Measurements from ENCODE around the gene TAX1BP1.

The TAX1BP1 gene

DNA sequence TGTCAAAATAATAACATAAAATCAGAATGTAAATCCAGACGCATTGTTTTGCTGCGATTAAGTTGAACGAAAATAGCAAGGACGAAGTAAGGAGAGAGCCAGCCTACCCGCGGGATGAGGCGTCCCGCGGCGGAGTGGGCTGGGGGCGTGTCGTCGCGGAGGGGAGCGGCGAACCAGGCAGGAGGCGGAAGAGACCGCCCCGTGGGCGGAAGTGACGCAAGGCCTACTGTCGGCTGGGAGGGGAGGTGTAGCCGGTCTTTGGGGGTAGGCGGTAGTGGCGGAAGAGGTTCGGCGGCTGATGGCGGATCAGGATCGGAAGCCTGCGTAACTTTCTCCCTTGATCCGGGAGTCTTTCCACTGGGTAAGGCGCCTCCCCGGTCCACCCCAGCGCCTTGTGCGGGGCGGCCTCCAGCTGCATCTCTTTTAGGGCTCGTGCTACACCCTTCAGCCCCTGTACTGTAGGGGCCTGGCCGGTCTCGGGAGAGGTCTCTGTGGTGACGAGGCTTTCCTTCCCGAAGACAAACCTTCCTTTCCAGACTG, at the start of gene TAX1BP1:
Gene TAX1BP1, plus strand, starts transcription at position 254 of the 540 bp plus-strand sequence. CDS start 8,363 bp downstream, outside the sequence.
- TF ChIP-seq, protein P1, sequence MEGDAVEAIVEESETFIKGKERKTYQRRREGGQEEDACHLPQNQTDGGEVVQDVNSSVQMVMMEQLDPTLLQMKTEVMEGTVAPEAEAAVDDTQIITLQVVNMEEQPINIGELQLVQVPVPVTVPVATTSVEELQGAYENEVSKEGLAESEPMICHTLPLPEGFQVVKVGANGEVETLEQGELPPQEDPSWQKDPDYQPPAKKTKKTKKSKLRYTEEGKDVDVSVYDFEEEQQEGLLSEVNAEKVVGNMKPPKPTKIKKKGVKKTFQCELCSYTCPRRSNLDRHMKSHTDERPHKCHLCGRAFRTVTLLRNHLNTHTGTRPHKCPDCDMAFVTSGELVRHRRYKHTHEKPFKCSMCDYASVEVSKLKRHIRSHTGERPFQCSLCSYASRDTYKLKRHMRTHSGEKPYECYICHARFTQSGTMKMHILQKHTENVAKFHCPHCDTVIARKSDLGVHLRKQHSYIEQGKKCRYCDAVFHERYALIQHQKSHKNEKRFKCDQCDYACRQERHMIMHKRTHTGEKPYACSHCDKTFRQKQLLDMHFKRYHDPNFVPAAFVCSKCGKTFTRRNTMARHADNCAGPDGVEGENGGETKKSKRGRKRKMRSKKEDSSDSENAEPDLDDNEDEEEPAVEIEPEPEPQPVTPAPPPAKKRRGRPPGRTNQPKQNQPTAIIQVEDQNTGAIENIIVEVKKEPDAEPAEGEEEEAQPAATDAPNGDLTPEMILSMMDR (IDR thresholded peaks at IDR 0.05) = no peak

DNA sequence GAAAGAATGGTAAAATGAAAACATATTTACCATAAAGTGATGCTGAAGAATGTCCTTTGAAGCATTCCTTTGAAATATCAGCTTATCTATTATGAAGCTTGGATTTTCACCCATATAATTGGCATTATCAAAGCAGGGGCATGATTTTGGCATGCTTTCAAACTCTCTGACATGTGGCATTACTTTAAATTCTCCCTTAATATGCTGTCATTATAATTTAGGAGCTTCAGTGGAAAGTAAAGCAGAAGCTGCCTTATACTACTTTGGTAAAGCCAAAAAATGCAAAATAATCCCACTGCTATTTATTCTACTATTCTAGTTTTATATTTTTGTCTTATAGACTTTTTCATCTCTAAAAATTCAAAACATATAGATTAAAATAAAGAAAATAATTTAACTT, 49.3 kb upstream of the TAX1BP1 start:
- TF ChIP-seq, protein P1 (IDR thresholded peaks at IDR 0.05) = no peak

DNA sequence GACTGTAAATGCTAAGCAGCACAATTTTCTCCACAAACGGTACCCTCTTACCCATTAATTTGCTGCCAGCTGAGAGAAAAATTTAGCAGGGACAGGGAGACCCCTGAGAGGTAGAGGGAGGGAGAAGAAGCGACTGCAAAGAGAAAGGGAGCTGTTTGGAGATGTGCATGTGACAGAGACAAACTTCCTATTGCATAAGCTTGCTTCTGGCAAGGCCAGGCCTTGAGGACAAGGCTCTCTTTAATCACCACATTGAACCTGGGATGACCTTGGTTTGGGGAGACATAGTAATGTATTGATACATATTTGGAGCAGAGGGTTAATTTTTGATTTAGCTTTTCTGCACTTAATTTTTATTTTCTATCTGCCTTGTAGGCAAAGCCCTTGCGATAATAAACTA, 46.2 kb upstream of the TAX1BP1 start:
- TF ChIP-seq, protein P1 (IDR thresholded peaks at IDR 0.05) = no peak

DNA sequence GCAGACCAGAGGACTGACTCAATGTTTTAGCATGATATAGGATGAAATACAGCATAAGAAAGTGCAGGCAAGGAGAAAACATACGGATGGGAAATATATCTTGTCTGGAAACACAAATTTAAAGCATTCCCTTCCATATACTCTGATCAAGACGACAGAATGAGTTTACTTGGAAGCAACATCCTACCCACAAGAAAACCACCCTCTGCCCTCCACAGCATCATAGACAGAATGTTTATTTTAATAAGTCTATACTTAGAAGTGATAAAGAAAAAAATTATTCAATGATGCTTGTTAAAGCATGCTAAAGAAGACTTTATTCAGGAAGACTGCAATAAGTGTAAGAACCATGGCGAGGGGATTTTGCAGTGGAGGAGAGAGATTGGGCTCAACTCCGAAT, 44.9 kb upstream of the TAX1BP1 start:
- TF ChIP-seq, protein P1 (IDR thresholded peaks at IDR 0.05) = no peak

DNA sequence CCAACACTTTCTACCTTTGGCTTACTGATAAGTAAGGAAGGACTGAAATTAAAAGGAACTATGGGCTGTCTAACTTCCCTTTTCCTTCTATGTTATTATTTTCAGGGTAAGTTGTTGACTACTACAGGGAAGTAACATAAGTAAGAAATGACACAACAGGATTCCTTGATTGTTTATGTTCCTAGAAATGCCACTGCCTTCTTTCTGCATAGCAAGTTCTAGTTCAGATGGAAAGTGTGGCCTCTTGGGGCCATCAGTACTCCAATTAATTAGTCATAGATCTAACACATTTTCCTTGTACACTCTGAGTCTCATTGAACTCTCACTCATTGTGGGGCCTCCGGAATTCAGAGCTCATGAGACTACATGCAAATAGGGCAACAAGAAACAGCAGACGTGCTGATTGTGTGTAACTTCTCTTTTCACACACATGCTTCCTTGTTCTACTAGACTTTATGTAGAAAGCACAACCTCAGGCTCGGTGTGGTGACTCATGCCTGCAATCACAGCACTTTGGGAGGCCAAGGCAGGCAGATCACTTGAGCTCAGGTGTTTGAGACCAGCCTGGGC, 42.0 kb upstream of the TAX1BP1 start:
- TF ChIP-seq, protein P1 (IDR thresholded peaks at IDR 0.05) = no peak

DNA sequence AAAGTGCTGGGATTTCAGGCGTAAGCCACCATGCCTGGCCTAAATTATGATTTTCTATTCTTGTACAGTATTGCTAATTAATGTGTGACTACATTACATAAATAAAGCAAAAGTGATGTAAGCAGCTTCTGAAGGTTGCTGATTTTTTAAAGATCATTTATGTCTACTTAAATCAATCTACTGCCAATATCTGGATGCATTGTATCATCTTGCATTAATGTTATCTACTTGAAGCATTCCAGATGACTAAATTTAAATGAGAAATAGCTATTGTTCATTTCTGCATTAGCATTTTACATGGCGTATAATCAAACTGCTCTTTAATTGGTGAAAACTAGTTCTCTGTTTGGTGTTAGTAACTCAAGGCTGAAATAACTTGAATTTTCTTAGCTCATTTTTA, 40.2 kb upstream of the TAX1BP1 start:
- TF ChIP-seq, protein P1 (IDR thresholded peaks at IDR 0.05) = no peak

DNA sequence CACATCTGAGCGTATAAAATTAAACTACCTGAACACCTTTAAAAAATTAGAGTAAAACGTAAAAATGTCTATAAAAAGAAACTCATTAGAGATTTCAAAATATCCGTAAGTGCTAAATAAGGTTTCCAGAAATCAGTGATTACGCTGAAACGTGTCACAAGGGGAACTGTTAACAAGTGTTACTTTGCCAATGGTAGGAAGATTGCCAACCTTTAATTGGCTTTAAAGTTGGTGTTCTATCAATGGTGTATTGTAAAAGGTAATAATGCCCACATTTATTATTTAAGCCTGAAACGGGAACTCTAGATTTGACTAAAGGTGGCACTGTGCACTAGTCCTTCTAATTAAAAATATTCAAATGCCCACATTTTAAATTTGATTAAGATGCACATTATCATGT, 39.5 kb upstream of the TAX1BP1 start:
- TF ChIP-seq, protein P1 (IDR thresholded peaks at IDR 0.05) = no peak; the same call in 1 of the 2 replicates

DNA sequence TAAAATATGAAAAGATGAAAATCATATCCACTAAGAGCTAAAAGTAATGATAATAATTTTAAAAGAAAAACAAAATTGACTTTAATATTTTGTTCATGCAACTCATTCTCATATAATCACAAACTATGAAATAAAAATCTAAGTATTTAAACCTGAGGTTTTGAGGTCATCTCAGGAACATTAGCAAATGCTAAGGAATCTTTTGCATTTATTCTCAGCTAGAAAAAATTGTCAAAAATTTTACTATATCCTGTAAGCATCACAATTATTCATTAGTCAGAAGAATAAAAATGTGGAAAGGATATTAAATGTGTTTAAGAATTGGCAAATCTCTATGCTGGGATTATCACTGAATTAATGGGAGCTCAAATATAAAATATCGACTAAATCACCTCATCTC, 36.8 kb upstream of the TAX1BP1 start:
- TF ChIP-seq, protein P1 (IDR thresholded peaks at IDR 0.05) = no peak
